HG02678 (cell line): ENCODE data around the gene POLR1D.
"Not testable (repeated sequence)": the region's sequence is repeated elsewhere in the genome, so short reads cannot be mapped to it uniquely, and the experiment has no call there.

Source experiments
- ATAC-seq: cut with Tn5 transposase; IDR thresholded peaks from one replicate; pipeline ENCODE4 v1.9.1; 2021; ENCODE audit warnings: mild to moderate bottlenecking, moderate library complexity; ENCODE audit not compliant: unreplicated experiment

POLR1D gene

DNA sequence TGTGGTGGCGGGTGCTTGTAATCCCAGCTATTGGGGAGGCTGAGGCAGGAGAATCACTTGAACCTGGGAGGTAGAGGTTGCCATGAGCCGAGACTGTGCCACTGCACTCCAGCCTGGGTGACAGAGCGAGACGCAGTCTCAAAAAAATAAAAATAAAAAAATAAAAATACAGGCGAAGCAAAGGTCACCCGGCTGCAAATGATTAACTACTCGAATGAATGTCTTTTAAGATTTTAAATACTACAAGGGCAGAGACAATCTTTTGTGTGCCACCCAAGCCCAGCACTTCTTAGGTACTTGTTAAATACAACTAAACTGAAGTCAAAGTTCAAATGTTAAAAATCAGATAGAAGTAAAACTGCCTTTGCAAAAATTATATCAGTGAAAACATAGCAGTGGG, 8.1 kb upstream of the POLR1D start:
- no peak for ATAC-seq

DNA sequence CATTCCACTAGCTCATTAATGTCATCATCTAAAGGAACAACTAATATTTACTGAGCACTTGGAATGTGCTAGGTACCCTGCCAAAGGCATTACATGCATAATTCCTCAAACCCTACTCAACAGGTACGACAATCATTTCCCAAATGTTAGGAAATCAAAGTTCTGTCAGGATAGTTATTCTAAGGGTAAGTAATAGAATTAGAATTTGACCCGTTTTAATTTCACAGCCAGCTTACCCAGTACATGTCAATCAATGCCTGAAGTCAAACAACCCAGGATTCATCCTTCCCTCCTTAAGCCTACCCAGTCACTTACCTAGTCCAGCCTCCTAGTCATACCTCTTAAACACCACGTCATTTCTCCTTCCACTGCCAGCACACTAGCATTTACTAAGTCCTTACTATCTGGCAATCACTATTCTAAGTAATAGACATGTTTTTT, 3.8 kb upstream of the POLR1D start:
- ATAC-seq, result no peak

DNA sequence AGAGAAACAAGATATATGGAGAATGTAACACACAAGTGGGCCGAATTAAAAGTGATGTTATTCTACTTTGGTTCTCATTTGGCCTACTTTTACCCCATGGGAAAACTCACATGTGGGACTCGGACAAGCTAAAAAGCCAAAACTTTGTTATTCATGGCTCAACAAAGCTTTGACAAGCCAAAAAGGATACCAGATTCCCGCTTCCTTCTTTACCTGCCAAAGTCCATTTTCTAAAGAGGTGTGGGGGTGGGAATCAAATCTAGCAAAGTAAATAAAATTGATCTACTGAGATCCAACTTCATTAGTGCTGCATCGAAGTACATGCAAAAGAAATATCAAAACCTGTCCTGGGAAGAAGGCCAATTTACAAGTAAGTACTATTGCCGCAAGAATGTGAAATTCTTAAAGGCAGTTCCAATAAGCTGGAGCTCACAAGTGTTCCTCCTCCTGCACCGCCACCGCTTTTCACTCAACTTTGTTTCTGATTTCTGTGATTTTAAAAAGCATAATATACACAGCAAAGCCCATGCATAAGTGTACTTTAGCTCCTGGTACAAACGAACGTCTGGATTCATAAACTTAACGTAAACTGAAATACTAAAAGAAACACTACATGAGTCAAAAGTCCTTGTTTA, 2.5 kb upstream of the POLR1D start:
- no peak for ATAC-seq

DNA sequence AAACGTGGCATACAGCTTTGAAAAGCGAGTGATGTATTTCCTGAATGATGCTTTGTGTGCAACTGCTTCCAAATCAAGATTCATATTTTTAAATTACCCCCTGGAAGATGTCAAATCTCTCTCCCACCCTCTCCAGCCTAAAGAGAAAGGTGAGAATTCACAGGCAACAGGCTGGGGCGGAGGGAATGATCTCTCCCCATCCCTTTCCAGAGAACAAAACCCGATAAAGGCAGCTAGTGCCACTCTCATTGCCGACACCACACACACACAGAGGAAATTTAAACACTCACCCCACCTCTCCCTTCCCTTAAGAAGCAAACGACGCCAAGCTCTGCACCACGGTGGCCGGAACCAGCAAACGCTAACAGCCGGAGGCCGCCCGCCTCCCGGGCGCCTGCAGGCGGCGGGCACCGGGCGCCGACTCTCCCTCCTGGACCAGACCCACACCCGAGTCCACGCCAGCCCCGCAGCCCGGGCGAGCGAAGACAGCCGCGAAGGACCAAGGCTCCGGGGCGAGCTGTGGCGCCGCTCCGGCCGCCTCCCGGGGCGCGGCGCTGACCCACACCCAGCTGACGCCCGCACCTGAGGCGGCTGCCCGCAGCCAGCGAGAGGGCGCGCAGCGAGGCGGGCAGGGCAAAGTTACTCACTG, 1.8 kb upstream of the POLR1D start:
- ATAC-seq, result peak; percentile 35

DNA sequence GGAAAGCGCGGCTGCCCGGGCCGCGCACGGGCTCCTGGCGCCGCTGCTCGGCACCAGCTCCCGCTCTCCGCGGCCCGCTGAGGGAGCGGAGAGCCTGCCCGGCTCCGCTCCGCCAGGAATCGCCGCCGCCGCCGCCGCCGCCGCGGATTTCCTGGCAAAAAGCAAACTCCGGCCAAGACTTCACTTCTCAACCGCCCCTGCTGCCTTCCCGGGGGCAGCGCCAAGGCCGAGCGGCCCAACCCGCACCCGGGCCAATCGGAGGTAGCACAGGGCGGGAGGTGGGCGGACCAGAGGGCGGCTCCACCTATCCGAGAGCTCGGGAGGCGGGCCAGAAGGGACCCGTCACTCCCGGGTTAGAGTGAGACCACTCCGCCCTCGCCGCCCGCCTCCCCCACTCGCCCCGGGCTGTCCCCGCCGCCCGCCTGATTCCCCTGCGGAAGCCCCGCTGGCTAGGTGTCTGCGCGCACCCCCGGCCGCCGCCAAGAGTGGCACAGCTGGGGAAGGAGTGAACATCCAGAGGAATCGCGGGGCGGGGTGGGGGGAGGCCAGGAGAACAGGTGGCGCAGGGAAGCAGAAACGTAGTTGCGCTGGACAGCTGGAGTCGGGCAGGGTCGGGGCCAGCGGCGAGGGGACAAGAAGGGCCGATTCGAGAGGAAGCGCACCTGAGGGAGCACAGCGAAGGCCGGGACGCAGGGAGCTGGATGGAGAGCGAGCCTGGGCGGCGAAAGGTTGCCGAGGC, 1.1 kb upstream of the POLR1D start, which contains the start of gene LNX2:
TSS of gene LNX2 (minus strand) at position 153 of the 739 bp plus-strand sequence. CDS start 38,826 bp downstream, outside the sequence.
- peak; percentile 84 for ATAC-seq

DNA sequence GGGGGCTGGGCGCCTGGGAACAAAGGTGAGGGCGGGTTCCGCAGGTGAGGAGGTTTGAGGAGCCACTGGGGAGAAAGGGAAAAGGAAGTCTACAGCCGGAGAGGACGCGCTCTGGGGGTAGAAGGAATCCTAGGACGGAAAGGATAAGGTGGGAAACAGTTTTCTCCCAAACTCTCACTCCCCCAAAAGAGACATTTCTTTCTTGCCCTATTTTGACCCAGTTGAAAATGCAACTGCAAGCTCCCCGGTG, 651 bp upstream of the POLR1D start:
- no peak for ATAC-seq

DNA sequence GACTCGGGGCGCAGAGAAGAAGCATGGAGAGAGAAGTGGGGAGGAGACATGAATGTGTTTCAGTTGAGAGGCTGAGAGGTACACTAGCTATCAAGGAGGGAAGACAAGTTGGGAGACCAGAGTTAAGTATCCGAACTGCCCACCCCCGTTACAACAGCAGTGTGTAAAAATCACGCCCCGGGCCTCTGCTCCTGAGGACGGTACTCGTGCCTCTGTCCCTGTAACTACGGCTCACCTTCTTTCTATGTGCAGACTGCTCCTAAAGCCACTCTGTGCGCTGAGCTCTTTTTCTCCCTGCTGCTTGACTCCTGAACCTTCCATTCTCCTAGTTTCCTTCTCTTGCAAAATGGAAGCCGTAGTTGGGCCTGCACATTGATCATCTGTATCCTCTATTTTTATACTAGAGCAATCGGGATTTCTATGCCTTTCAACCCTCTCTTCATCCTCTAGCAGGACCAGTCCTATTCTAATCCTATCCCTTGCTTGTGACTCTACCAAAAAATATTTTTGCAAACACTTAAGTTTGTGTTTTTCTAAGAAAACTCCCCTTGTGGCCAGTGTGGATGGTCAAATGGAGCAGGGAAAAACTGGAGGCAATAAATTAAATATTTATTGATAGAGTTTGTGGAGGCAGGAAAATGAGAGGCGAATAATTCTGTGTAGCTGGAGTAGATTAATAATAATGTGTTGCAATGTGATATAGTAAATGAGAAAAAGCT, 569 bp downstream of the POLR1D start:
- no peak for ATAC-seq

DNA sequence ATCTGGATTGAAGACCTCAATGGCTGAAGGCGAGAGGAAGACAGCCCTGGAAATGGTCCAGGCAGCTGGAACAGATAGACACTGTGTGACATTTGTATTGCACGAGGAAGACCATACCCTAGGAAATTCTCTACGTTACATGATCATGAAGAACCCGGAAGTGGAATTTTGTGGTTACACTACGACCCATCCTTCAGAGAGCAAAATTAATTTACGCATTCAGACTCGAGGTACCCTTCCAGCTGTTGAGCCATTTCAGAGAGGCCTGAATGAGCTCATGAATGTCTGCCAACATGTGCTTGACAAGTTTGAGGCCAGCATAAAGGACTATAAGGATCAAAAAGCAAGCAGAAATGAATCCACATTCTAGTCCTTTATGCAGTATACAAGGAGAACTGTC, 1.2 kb downstream of the POLR1D start:
- no peak for ATAC-seq

DNA sequence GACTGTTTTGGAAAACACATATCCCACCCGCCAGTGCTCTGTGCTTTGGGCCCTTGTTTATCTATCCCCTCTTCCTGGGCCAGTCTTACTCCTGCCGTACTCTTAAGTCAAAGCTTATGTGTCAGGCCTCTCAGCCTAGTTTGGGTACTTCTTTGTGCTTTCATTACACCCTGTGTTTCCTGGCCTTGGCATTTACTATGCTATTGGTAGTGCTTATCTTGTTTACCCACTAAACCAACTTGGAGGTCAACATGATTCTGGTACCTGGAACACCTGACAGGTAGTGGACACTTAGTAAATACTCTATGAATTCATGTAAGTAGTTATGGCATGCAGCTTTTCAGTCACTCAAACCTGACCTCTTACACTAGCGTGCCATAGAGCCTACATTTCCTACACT, 2.4 kb downstream of the POLR1D start:
- ATAC-seq, result no peak

DNA sequence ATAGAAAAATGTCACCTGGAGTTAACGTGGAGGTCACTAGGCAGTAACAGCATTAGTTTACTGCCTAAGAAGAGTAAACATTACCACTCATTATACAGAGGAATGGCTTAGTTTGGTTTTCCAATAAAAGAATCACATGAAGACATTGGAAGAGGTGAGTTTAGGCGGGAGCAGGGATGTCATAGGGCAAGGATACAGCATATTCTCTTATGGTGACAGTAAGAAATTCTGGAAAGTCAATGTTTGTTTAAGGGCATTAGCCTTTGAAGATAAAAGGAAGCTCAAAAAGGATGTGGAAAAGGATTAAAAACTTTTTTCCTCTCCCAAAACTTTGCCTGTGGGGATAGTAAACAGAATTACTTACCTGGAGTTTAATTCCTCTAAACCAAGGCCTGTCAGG, 4.1 kb downstream of the POLR1D start:
- ATAC-seq, result no peak

DNA sequence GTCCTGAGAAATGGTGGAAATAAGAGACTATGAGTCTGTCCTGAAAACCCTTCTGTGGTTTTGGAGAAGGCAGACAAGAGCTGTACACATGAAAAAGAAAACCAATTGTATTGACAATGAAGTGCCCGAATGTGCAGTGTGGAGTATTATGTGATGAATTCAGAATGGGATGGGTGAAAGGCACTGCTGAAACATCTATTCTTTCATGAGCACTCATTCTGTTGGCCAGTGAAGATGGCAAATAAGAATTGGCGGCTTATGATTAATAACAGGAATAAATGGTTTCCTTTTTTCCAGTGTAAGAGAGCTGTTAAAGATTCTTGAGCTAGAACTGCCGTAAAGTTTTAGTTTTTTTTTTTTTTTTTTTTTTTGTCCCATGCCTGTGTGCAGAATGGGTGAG, 5.7 kb downstream of the POLR1D start:
- no peak for ATAC-seq

DNA sequence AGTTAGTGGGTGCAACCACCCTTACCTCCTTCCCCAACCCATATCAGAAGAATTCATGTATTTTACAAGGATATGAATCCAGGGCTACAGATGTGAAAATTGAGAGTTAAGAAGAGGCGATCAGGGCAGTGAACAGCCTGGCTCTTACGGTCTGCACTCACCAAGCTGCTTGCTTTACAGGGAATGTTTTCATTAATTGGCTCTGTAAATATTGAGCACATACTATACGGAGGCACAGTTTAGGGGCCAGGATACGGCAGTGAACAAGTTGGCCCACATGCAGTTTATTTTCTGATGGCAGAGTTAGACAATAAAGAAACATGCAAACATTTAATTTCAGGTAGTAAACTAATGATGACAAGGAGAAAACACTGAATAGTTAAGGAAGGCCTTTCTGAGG, 6.4 kb downstream of the POLR1D start:
- no peak for ATAC-seq

DNA sequence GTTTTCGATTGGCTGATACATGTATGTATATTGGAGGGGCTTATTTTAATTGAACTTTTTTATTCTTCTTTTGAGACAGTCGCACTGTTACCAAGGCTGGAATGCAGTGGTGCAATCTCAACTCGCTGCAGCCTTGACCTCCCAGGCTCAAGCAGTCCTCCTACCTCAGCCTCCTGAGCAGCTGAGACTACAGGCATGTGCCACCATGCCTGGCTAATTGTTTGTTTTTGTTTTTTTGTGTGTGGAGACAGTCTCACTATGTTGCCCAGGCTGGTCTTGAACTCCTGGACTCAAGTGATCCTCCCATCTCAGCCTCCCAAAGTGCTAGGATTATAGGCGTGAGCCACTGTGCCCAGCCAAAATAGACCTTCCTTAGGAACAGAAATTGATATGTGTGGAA, 7.1 kb downstream of the POLR1D start:
- not testable (repeated sequence) for ATAC-seq

DNA sequence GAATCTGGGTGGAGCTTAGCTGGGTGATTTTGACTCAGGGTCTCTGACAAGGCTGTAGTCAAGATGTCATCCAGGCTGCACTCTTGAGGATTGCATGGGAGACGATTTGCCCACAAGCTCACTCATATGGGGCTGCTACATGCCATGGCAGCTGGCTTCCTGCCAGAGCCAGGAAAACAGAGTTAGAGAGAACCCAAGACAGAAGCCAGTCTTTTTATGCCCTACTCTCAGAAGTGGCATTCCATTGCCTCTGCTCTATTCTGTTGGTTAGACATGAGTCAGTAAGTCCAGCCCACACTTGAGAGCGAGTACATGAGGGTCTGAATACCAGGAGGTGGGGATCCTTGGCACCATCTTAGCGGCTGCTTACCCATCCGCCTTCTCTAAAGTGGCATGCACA, 9.5 kb downstream of the POLR1D start:
- no peak for ATAC-seq

DNA sequence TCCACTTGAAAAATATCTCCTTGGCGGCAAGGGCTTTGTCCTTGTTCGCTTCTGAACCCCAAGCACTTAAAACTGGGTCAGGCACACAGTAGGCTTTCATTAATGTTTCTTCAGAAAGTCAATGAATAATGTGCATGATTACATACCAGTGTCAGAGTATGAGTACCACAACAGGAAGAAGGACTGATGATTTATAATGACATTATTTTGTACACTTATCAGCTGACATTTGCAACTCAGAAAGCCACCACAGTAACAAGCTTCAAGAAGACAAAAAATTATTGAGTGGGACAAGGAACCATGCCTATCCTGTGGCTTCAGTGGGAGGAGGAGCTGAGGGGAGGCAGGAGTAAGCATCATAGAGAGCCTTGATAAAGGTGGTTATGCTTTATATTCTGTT, 10.0 kb downstream of the POLR1D start:
- no peak for ATAC-seq

DNA sequence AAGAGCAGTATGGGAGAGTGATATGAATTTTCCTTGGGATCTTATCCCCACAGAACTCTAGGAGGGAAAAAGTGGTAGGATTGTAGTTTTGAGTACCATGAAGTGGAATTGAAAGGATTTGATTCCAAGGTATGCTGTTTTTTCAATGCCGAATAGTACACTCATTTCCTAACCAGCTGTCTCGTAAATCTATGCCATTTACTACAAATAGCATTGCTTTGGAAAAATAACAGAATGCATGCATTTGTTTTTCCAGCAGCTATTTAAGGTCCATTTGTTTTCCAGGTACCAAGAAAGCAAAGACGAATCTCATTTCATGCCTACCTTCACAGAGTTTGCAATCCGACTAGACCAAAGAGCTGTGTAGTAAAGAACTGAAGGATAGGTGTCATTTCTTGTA, 10.5 kb downstream of the POLR1D start:
- ATAC-seq, result no peak

DNA sequence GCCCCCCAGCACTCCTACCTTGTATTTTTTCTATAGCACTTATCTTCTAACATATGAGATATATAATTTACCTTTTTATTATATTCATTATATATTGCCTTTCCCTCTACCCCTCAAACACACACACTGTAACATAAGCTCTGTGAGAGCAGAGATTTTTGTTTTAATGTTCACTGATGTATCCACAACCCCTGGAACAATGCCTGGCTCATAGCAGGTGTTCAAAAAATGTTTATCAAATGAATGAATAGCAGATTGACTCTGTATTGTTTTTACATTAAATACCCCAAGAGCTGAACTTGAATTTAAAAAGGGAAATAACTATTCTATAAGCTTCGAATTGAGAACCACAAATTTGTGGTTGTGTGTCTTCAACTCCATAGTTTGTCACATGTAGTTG, 11.0 kb downstream of the POLR1D start:
- ATAC-seq, result no peak

DNA sequence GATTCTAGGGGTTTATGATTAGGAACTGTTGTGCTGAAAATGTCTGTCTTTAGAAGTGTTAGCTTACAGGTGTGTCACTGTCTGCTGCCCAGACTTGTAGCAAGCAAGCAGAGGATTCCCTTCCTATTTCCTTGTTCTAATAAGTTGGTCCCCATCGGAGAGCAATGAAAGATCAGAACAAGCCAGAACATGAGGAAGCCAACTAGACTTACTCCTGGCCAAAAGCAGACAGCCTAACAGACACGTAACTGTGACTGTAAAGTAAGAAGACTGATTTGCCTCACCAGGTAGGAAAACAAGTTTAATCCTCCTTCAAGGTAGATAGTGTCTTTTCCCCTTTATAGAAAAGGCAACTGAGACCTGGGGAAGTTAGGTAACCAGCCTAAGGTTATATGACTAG, 12.5 kb downstream of the POLR1D start:
- no peak for ATAC-seq

DNA sequence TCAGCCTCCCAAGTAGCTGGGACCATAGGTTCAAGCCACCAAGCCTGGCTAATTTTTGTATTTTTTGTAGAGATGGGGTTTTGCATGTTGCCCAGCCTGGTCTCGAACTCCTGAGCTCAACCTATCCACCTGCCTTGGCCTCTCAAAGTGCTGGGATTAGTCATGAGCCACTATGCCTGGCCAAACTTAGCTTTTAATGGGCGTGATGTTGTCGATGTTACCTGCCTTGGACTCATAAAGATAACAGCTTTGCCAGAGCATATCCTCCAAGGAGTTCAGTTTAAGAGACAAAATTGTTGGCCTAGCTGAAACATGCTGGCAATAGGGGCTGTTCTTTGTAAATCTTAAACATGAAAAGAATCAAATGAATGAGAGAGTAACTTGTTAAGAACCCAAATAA, 13.1 kb downstream of the POLR1D start:
- ATAC-seq, result no peak

DNA sequence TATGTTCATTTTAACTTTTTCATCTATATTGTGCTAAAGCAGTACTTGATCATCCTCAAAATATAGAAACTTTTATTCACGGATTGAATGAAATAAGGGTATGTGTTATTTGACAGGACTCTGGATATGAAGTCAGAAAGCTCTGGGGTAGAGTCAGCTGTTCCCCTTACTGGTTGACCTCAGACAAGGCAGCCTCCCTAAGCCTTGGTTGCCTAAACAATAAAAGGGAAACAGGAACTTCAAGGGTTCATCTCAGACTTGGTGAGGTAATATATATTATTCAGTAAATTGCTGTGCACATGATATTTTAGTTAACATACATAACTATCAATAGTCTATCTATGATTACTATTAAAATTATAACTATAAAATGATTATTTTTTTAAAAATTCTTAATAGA, 13.6 kb downstream of the POLR1D start:
- ATAC-seq, result no peak

DNA sequence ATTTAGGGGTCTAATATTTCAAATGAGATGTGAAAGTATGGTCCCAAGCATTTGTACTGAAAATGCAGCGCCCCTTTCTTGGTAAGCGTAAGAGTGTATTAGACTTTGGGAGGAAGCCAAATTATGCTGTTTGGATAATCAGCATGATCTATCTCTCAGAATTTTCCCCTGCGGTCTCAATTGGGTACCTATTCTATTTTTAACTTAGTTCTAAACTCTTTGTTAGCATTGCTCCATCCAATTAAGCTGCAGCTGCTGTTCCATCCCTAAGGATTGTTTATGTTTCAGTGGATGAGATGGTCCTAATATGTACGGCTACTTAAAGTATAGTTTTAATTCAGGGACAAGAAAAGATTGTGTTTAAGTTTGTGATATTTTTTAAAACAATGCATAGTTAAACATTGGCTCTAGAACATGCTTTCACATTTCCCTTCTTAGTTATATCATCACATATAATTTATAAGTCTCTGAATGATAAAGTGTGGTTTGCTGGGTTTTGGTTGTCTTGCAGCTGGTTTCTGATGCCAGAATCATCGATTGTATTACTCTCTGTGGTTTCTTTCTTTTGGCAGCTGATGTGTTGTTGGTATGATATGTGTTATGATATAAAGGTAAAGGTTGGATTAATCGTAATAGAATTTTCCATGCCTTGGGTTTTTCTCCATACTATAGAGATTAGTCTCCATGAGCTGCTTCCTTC, 15.0 kb downstream of the POLR1D start:
- ATAC-seq, result no peak
